Parathyroid adenoma (tissue), 2 donors: ENCODE results near the gene NLRP8.
"Not testable (repeated sequence)": the region's sequence is repeated elsewhere in the genome, so short reads cannot be mapped to it uniquely, and the experiment has no call there.

Source experiments
- H2AFZ ChIP-seq: fragments of 300-600 bp; sonication (generic); one replicate; pipeline ENCODE4 v1.7.0; 2017; ENCODE audit warnings: antibody characterized with exemption, mild to moderate bottlenecking
- H3K27ac ChIP-seq: fragments of 300-600 bp; sonication (generic); one replicate; pipeline ENCODE4 v1.7.0; 2017
- H3K27me3 ChIP-seq: fragments of 300-600 bp; sonication (generic); one replicate; pipeline ENCODE4 v1.7.0; 2017; ENCODE audit warnings: low read length; ENCODE audit not compliant: control insufficient read depth, insufficient read depth
- H3K36me3 ChIP-seq: fragments of 300-600 bp; sonication (generic); one replicate; pipeline ENCODE4 v1.7.0; 2017; ENCODE audit warnings: low read length; ENCODE audit not compliant: control insufficient read depth, insufficient read depth
- H3K4me1 ChIP-seq: fragments of 300-600 bp; sonication (generic); one replicate; pipeline ENCODE4 v1.7.0; 2017; ENCODE audit warnings: control low read depth
- H3K4me2 ChIP-seq: fragments of 300-600 bp; sonication (generic); one replicate; pipeline ENCODE4 v1.7.0; 2017; ENCODE audit warnings: low read length
- H3K4me3 ChIP-seq: fragments of 300-600 bp; sonication (generic); one replicate; pipeline ENCODE4 v1.7.0; 2017; ENCODE audit warnings: low read depth, low read length
- H3K79me2 ChIP-seq: fragments of 300-600 bp; sonication (generic); one replicate; pipeline ENCODE4 v1.7.0; 2017; ENCODE audit warnings: control low read depth
- H3K9ac ChIP-seq: fragments of 300-600 bp; sonication (generic); one replicate; pipeline ENCODE4 v1.7.0; 2017; ENCODE audit warnings: mild to moderate bottlenecking
- H3K9me3 ChIP-seq: fragments of 300-600 bp; sonication (generic); one replicate; pipeline ENCODE4 v1.7.0; 2017; ENCODE audit warnings: low read length; ENCODE audit not compliant: control insufficient read depth
- CTCF ChIP-seq: fragments of 300-600 bp; sonication (generic); IDR thresholded peaks from one replicate; pipeline ENCODE4 v1.7.0; 2017; ENCODE audit warnings: antibody characterized with exemption, mild to moderate bottlenecking
- donor health status: primary hyperparathyroidism.

NLRP8 gene

GRCh38 chr19:55923556-55923955, 24.1 kb upstream of the NLRP8 start:
- Histone ChIP-seq H2AFZ (no peak overlapping the region), H3K27me3 (no peaks in the 10 kb centered on the region), H3K9me3 (no peaks in the 10 kb centered on the region), H3K4me2 (no peak overlapping the region), H3K79me2 (no peaks in the 10 kb centered on the region), H3K4me3 (no peak overlapping the region), H3K27ac (no peak overlapping the region), H3K36me3 (no peaks in the 10 kb centered on the region), H3K4me1 (no peaks in the 10 kb centered on the region), H3K9ac (no peak overlapping the region)
- no peak for TF ChIP-seq CTCF

- no peak for TF ChIP-seq CTCF
- no peaks in the 10 kb centered on the region for H3K79me2 ChIP-seq
- H3K4me1 ChIP-seq: no peaks in the 10 kb centered on the region
- no peak overlapping the region for H3K4me2 ChIP-seq
- H3K36me3 ChIP-seq: no peaks in the 10 kb centered on the region
- H3K9me3 ChIP-seq: no peaks in the 10 kb centered on the region
- no peak overlapping the region for H3K9ac ChIP-seq
- H2AFZ ChIP-seq: no peak overlapping the region
- no peak overlapping the region for H3K4me3 ChIP-seq
- no peak overlapping the region for H3K27ac ChIP-seq
- H3K27me3 ChIP-seq: no peaks in the 10 kb centered on the region
Measured at GRCh38 chr19:55927991-55928390, 19.6 kb upstream of the NLRP8 start.

- H3K4me3 ChIP-seq, H3K9ac ChIP-seq, H3K36me3 ChIP-seq, H3K9me3 ChIP-seq, H3K4me2 ChIP-seq, H3K27ac ChIP-seq, H3K4me1 ChIP-seq, H3K79me2 ChIP-seq, H2AFZ ChIP-seq, H3K27me3 ChIP-seq: not testable (repeated sequence)
Measured at GRCh38 chr19:55929258-55929657, 18.4 kb upstream of the NLRP8 start.

GRCh38 chr19:55930996-55931515, 16.6 kb upstream of the NLRP8 start:
- TF ChIP-seq CTCF: no peak
- H3K36me3 ChIP-seq: no peaks in the 10 kb centered on the region
- H3K27me3 ChIP-seq: no peaks in the 10 kb centered on the region
- H3K79me2 ChIP-seq: no peaks in the 10 kb centered on the region
- no peak overlapping the region for H3K4me2 ChIP-seq
- H3K27ac ChIP-seq: no peak overlapping the region
- H3K4me1 ChIP-seq: no peaks in the 10 kb centered on the region
- H3K4me3 ChIP-seq: no peak overlapping the region
- H3K9ac ChIP-seq: no peak overlapping the region
- H2AFZ ChIP-seq: no peak overlapping the region
- H3K9me3 ChIP-seq: no peaks in the 10 kb centered on the region

GRCh38 chr19:55931936-55932386, 15.7 kb upstream of the NLRP8 start, which contains the start of gene NLRP13:
TSS of gene NLRP13 (minus strand) at chr19:55932336. CDS start at chr19:55932311, 25 bp downstream.
- no peak within 1 kb of the TSS for H3K27ac ChIP-seq
- H3K4me1 ChIP-seq: no peaks in the 10 kb centered on the region
- H3K4me2 ChIP-seq: no peak within 1 kb of the TSS
- no peaks in the 10 kb centered on the region for H3K79me2 ChIP-seq
- H3K27me3 ChIP-seq: no peaks in the 10 kb centered on the region
- H3K36me3 ChIP-seq: no peaks in the 10 kb centered on the region
- no peak within 1 kb of the TSS for H3K4me3 ChIP-seq
- no peak within 1 kb of the TSS for H2AFZ ChIP-seq
- H3K9me3 ChIP-seq: no peaks in the 10 kb centered on the region
- no peak within 1 kb of the TSS for H3K9ac ChIP-seq
- no peak for TF ChIP-seq CTCF
